SK-N-SH treated with all-trans-retinoic acid at 6 μM for 48 hours (cell line): ENCODE measurements around the gene ATXN10.

Experiments used
- ATAC-seq: fragments of 200-7000 bp; cut with Tn5 transposase; 3 replicates; pipeline ENCODE4 v1.9.1; 2020; ENCODE audit warnings: mild to moderate bottlenecking, moderate library complexity
- ARNTL ChIP-seq: fragments of 450-650 bp; formaldehyde crosslinking; IDR thresholded peaks from 2 replicates; pipeline ENCODE4 v1.5.0; 2020; ENCODE audit warnings: low read depth, mild to moderate bottlenecking, moderate library complexity, borderline replicate concordance
- BACH2 ChIP-seq: fragments of 250-450 bp; sonication (Bioruptor Pico); IDR thresholded peaks from 2 replicates; pipeline ENCODE4 v1.9.0; 2021; ENCODE audit warnings: mild to moderate bottlenecking, borderline replicate concordance
- CSDC2 ChIP-seq: fragments of 250-450 bp; sonication (Bioruptor Pico); IDR thresholded peaks from 2 replicates; pipeline ENCODE4 v1.5.0; 2020; ENCODE audit warnings: mild to moderate bottlenecking, moderate library complexity
- ESRRG ChIP-seq: fragments of 250-450 bp; sonication (Bioruptor Pico); IDR thresholded peaks from 2 replicates; pipeline ENCODE4 v1.6.1; 2021; ENCODE audit warnings: mild to moderate bottlenecking
- GLIS3 ChIP-seq: fragments of 250-450 bp; sonication (Bioruptor Pico); IDR thresholded peaks from 2 replicates; pipeline ENCODE4 v1.5.0; 2020; ENCODE audit warnings: mild to moderate bottlenecking, moderate library complexity
- ISL1 ChIP-seq: fragments of 250-450 bp; sonication (Bioruptor Pico); IDR thresholded peaks from 2 replicates; pipeline ENCODE4 v2.1.2; 2022; ENCODE audit warnings: mild to moderate bottlenecking, moderate library complexity
- OSR1 ChIP-seq: fragments of 250-450 bp; sonication (Bioruptor Pico); IDR thresholded peaks from 2 replicates; pipeline ENCODE4 v1.8.0; 2022; ENCODE audit warnings: moderate library complexity, mild to moderate bottlenecking, inconsistent platforms
- PPARA ChIP-seq: fragments of 250-450 bp; sonication (Bioruptor Pico); IDR thresholded peaks from 2 replicates; pipeline ENCODE4 v1.5.0; 2020; ENCODE audit warnings: mild to moderate bottlenecking, borderline replicate concordance
- RARB ChIP-seq: fragments of 250-450 bp; sonication (Bioruptor Pico); IDR thresholded peaks from 2 replicates; pipeline ENCODE4 v1.8.0; 2021; ENCODE audit warnings: mild to moderate bottlenecking, moderate library complexity
- SNAI2 ChIP-seq: fragments of 250-450 bp; sonication (Bioruptor Pico); IDR thresholded peaks from 2 replicates; pipeline ENCODE4 v1.5.0; 2020; ENCODE audit warnings: mild to moderate bottlenecking, moderate library complexity
- TCF4 ChIP-seq: fragments of 250-450 bp; sonication (Bioruptor Pico); IDR thresholded peaks from 2 replicates; pipeline ENCODE4 v1.8.0; 2021; ENCODE audit warnings: mild to moderate bottlenecking, moderate library complexity, borderline replicate concordance
- TOX ChIP-seq: fragments of 250-450 bp; sonication (Bioruptor Pico); IDR thresholded peaks from 2 replicates; pipeline ENCODE4 v1.8.0; 2021; ENCODE audit warnings: mild to moderate bottlenecking, moderate library complexity, borderline replicate concordance
- ZC3H10 ChIP-seq: fragments of 250-450 bp; sonication (Bioruptor Pico); IDR thresholded peaks from 2 replicates; pipeline ENCODE4 v1.5.1; 2021; ENCODE audit warnings: mild to moderate bottlenecking, moderate library complexity
- ZFP3 ChIP-seq: fragments of 250-450 bp; sonication (Bioruptor Pico); IDR thresholded peaks from 2 replicates; pipeline ENCODE4 v1.5.0; 2020; ENCODE audit warnings: mild to moderate bottlenecking, moderate library complexity
- ZFP30 ChIP-seq: fragments of 450-650 bp; formaldehyde crosslinking; IDR thresholded peaks from 2 replicates; pipeline ENCODE4 v1.5.0; 2022; ENCODE audit warnings: mild to moderate bottlenecking, moderate library complexity
- ZNF565 ChIP-seq: fragments of 450-650 bp; formaldehyde crosslinking; conservative IDR thresholded peaks from 2 replicates; pipeline ENCODE4 v1.5.0; 2020; ENCODE audit warnings: low read depth, mild to moderate bottlenecking, moderate library complexity
- ZNF70 ChIP-seq: fragments of 450-650 bp; formaldehyde crosslinking; IDR thresholded peaks from 2 replicates; pipeline ENCODE4 v1.5.0; 2020; ENCODE audit warnings: mild to moderate bottlenecking, moderate library complexity
- ZNF8 ChIP-seq: fragments of 450-650 bp; formaldehyde crosslinking; IDR thresholded peaks from 2 replicates; pipeline ENCODE4 v1.5.0; 2020; ENCODE audit warnings: mild to moderate bottlenecking, moderate library complexity
- TF ChIP-seq, protein P1 (sequence below): fragments of 250-450 bp; sonication (Bioruptor Pico); IDR thresholded peaks from 2 replicates; pipeline ENCODE4 v1.5.1; 2020; ENCODE audit warnings: low read depth, mild to moderate bottlenecking, moderate library complexity
- TF ChIP-seq, protein P2 (sequence below): fragments of 250-450 bp; sonication (Bioruptor Pico); IDR thresholded peaks from 2 replicates; pipeline ENCODE4 v1.5.1; 2021; ENCODE audit warnings: mild to moderate bottlenecking, moderate library complexity
- TF ChIP-seq, protein P3 (sequence below): fragments of 250-450 bp; sonication (Bioruptor Pico); IDR thresholded peaks from 2 replicates; pipeline ENCODE4 v1.8.0; 2020; ENCODE audit warnings: mild to moderate bottlenecking, moderate library complexity, borderline replicate concordance
- TF ChIP-seq, protein P4 (sequence below): fragments of 250-450 bp; sonication (Bioruptor Pico); IDR thresholded peaks from 2 replicates; pipeline ENCODE4 v1.8.0; 2021; ENCODE audit warnings: low read depth, mild to moderate bottlenecking, moderate library complexity, borderline replicate concordance

Gene ATXN10

DNA sequence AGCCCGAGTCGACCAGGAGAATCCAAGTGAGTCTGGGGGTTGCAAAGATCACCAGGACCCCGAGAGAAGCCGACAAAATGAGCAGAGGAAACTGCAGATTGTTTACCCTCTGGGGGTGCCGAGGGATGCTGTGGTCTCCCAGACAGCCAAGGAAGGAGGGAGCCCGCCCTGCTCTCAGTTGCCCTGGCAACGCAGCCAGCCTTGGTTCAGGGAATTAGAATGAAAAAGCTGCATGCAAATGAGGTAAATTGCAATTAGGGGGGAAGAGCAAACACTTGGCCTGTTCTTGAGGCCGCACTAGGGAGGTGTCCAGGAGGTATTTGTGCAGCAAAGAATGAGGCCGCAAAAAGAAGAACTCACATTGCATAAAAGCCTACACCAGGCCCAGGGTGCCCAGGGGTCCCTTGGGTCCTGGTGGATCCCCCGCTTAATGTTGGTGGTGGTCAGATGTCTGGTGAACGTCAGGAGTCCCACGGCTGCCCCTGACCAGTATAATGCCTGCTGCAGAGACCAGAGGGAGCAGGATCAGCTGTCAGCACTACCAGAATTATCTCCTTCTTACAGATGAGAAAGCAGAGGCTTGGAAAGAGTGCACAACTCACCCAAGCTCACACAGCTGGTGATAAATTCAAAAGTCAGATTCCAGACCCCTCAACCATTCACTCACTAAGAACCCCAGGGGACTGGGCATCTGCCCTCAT is 40.3 kb upstream of the ATXN10 start:
- TF ChIP-seq, protein P1, sequence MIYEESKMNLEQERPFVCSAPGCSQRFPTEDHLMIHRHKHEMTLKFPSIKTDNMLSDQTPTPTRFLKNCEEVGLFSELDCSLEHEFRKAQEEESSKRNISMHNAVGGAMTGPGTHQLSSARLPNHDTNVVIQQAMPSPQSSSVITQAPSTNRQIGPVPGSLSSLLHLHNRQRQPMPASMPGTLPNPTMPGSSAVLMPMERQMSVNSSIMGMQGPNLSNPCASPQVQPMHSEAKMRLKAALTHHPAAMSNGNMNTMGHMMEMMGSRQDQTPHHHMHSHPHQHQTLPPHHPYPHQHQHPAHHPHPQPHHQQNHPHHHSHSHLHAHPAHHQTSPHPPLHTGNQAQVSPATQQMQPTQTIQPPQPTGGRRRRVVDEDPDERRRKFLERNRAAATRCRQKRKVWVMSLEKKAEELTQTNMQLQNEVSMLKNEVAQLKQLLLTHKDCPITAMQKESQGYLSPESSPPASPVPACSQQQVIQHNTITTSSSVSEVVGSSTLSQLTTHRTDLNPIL (CRISPR knock-in tag), result no peak
- TF ChIP-seq ZNF8 (CRISPR knock-in tag), result no peak
- no peak for TF ChIP-seq GLIS3 (CRISPR knock-in tag)
- no peak for TF ChIP-seq ARNTL (CRISPR knock-in tag)
- no peak for TF ChIP-seq ZNF565 (CRISPR knock-in tag)
- TF ChIP-seq PPARA (CRISPR knock-in tag), result no peak
- no peak for TF ChIP-seq ZNF70 (CRISPR knock-in tag)
- no peak for TF ChIP-seq ZFP30 (CRISPR knock-in tag)
- TF ChIP-seq OSR1, result no peak
- TF ChIP-seq, protein P2, sequence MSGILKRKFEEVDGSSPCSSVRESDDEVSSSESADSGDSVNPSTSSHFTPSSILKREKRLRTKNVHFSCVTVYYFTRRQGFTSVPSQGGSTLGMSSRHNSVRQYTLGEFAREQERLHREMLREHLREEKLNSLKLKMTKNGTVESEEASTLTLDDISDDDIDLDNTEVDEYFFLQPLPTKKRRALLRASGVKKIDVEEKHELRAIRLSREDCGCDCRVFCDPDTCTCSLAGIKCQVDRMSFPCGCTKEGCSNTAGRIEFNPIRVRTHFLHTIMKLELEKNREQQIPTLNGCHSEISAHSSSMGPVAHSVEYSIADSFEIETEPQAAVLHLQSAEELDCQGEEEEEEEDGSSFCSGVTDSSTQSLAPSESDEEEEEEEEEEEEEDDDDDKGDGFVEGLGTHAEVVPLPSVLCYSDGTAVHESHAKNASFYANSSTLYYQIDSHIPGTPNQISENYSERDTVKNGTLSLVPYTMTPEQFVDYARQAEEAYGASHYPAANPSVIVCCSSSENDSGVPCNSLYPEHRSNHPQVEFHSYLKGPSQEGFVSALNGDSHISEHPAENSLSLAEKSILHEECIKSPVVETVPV (CRISPR knock-in tag), result no peak
- TF ChIP-seq, protein P3, sequence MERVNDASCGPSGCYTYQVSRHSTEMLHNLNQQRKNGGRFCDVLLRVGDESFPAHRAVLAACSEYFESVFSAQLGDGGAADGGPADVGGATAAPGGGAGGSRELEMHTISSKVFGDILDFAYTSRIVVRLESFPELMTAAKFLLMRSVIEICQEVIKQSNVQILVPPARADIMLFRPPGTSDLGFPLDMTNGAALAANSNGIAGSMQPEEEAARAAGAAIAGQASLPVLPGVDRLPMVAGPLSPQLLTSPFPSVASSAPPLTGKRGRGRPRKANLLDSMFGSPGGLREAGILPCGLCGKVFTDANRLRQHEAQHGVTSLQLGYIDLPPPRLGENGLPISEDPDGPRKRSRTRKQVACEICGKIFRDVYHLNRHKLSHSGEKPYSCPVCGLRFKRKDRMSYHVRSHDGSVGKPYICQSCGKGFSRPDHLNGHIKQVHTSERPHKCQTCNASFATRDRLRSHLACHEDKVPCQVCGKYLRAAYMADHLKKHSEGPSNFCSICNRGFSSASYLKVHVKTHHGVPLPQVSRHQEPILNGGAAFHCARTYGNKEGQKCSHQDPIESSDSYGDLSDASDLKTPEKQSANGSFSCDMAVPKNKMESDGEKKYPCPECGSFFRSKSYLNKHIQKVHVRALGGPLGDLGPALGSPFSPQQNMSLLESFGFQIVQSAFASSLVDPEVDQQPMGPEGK (CRISPR knock-in tag), result no peak
- TF ChIP-seq SNAI2 (CRISPR knock-in tag), result no peak
- TF ChIP-seq ISL1, result no peak
- TF ChIP-seq ZFP3 (CRISPR knock-in tag), result no peak
- TF ChIP-seq ZC3H10 (CRISPR knock-in tag), result no peak
- TF ChIP-seq RARB (CRISPR knock-in tag), result no peak
- TF ChIP-seq ESRRG (CRISPR knock-in tag), result no peak
- no peak for TF ChIP-seq TCF4
- no peak for TF ChIP-seq CSDC2
- TF ChIP-seq BACH2, result no peak
- ATAC-seq, result no peak

DNA sequence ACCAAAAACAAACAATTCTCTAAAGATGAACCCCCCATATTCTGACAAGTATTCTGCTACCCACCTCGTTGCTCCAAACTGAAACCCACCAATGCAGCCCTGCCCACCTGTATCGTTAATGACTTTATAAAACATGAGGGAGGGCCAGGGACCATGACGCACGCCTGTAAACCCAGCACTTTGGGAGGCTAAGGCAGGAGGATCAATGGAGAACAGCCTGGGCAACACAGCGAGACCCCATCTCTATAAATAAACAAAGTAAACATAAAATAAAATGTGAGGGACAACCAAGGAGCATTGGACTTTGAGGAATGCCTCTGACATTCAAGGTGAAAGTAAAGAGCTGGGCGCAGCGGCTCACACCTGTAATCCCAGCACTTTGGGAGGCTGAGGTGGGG is 39.8 kb upstream of the ATXN10 start:
- no peak for TF ChIP-seq ZNF8 (CRISPR knock-in tag)
- TF ChIP-seq SNAI2 (CRISPR knock-in tag), result no peak
- TF ChIP-seq ZNF70 (CRISPR knock-in tag), result no peak
- TF ChIP-seq TCF4, result no peak
- TF ChIP-seq, protein P2 (CRISPR knock-in tag), result no peak
- TF ChIP-seq ISL1, result no peak
- TF ChIP-seq BACH2, result no peak
- no peak for TF ChIP-seq CSDC2
- no peak for TF ChIP-seq ESRRG (CRISPR knock-in tag)
- TF ChIP-seq, protein P1 (CRISPR knock-in tag), result no peak
- no peak for TF ChIP-seq ZFP30 (CRISPR knock-in tag)
- TF ChIP-seq, protein P4, sequence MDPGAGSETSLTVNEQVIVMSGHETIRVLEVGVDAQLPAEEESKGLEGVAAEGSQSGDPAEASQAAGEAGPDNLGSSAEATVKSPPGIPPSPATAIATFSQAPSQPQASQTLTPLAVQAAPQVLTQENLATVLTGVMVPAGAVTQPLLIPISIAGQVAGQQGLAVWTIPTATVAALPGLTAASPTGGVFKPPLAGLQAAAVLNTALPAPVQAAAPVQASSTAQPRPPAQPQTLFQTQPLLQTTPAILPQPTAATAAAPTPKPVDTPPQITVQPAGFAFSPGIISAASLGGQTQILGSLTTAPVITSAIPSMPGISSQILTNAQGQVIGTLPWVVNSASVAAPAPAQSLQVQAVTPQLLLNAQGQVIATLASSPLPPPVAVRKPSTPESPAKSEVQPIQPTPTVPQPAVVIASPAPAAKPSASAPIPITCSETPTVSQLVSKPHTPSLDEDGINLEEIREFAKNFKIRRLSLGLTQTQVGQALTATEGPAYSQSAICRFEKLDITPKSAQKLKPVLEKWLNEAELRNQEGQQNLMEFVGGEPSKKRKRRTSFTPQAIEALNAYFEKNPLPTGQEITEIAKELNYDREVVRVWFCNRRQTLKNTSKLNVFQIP (CRISPR knock-in tag), result no peak
- TF ChIP-seq RARB (CRISPR knock-in tag), result no peak
- no peak for TF ChIP-seq ZNF565 (CRISPR knock-in tag)
- TF ChIP-seq TOX (CRISPR knock-in tag), result no peak
- no peak for ATAC-seq
